Panc1 (cell line): ENCODE results near the gene PXDN. TPM values are rescaled to one million over a fixed set of nuclear protein-coding genes. Genes with fewer than 3 reads are reported as not detected.

Source experiments
- ATAC-seq: fragments of 200-7000 bp; cut with Tn5 transposase; 2 replicates; pipeline ENCODE4 v1.9.1; 2020; ENCODE audit warnings: mild to moderate bottlenecking, moderate library complexity
- BruUV-seq: library from RNA; stranded (reverse); fragments of 400-500 nt; replicated peaks from 2 replicates; lab custom pipeline; 2021; lab: Mats Ljungman, UMichigan
- CTCF ChIA-PET: fragments of 300-600 bp; sonication (Branson Sonifier 250); formaldehyde crosslinking; loops from one replicate; lab custom pipeline; 2022; ENCODE audit warnings: antibody characterized with exemption; lab: Charles Lee
- POLR2A ChIA-PET: fragments of 300-600 bp; sonication (Branson Sonifier 250); formaldehyde crosslinking; loops from one replicate; lab custom pipeline; 2022; ENCODE audit warnings: antibody characterized with exemption; lab: Charles Lee
- DNase-seq: peaks from one replicate; pipeline ENCODE4 v3.0.0-alpha.2; 2010; ENCODE audit warnings: low read depth, low spot score
- H3K27ac ChIP-seq: 2 replicates; pipeline ENCODE4 v1.5.1; 2011; ENCODE audit warnings: mild to moderate bottlenecking, low read length, inconsistent platforms
- H3K27me3 ChIP-seq: fragments of 200-500 bp; sonication (Bioruptor generic); 2 replicates; pipeline ENCODE4 v1.6.0; 2014; ENCODE audit warnings: low read length, inconsistent platforms; ENCODE audit not compliant: control insufficient read depth, insufficient read depth
- H3K36me3 ChIP-seq: fragments of 200-500 bp; sonication (Bioruptor generic); 2 replicates; pipeline ENCODE4 v1.5.1; 2014; ENCODE audit warnings: inconsistent platforms, mild to moderate bottlenecking, low read length, moderate library complexity; ENCODE audit not compliant: control insufficient read depth, insufficient read depth
- H3K4me1 ChIP-seq: 2 replicates; pipeline ENCODE4 v1.5.1; 2011; ENCODE audit warnings: inconsistent platforms, mild to moderate bottlenecking, low read length, moderate library complexity; ENCODE audit not compliant: control insufficient read depth, insufficient read depth
- H3K4me3 ChIP-seq, 2 experiments: 2 replicates each; pipeline ENCODE4 v1.5.1; 2011 to 2012; ENCODE audit warnings: low read depth in 2 of 2, low read length in 2 of 2, mild to moderate bottlenecking in 2 of 2, inconsistent platforms in 1 of 2, moderate library complexity in 1 of 2
- H3K9me3 ChIP-seq: fragments of 200-500 bp; sonication (Bioruptor generic); 2 replicates; pipeline ENCODE4 v1.5.1; 2014; ENCODE audit warnings: low read depth, mild to moderate bottlenecking, inconsistent platforms, low read length, moderate library complexity; ENCODE audit not compliant: control insufficient read depth, insufficient read depth
- CTCF ChIP-seq: fragments of 450-650 bp; IDR thresholded peaks from 2 replicates; pipeline ENCODE4 v1.5.1; 2017; ENCODE audit warnings: mild to moderate bottlenecking
- POLR2AphosphoS5 ChIP-seq: IDR thresholded peaks from 2 replicates; pipeline ENCODE4 v1.6.1; 2012; ENCODE audit warnings: mild to moderate bottlenecking, low read depth, low read length, moderate library complexity
- SIN3A ChIP-seq: IDR thresholded peaks from 2 replicates; pipeline ENCODE4 v1.6.1; 2012; ENCODE audit warnings: low read depth, mild to moderate bottlenecking, low read length, moderate library complexity, borderline replicate concordance; ENCODE audit not compliant: insufficient read depth
- TCF7L2 ChIP-seq: IDR thresholded peaks from 2 replicates; pipeline ENCODE4 v1.6.1; 2011; ENCODE audit warnings: mild to moderate bottlenecking, low read depth, low read length, inconsistent platforms
- in situ Hi-C: cut with HindIII; loops from 2 replicates; pipeline ENCODE4 v1.10.0; 2016; ENCODE audit warnings: low sequenced_read_pairs, low pct_unique_long_range_greater_than_20kb
- intact Hi-C: fragments of 100-400 bp; cut with micrococcal nuclease; formaldehyde crosslinking; loops from one replicate; pipeline ENCODE4 v1.10.0; 2022; ENCODE audit not compliant: unreplicated experiment
- total RNA-seq: library from RNA; stranded (reverse); gene quantifications from one replicate; pipeline ENCODE4 v1.2.1, GENCODE V29; 2021; ENCODE audit not compliant: unreplicated experiment
- TF ChIP-seq, protein P1 (sequence below), 2 experiments: IDR thresholded peaks; 2 replicates each; pipeline ENCODE4 v1.6.1; 2011 to 2012; ENCODE audit warnings: low read depth in 2 of 2, control low read depth in 1 of 2, low read length in 1 of 2, mild to moderate bottlenecking in 1 of 2, moderate library complexity in 1 of 2; ENCODE audit not compliant: insufficient read depth in 1 of 2

Gene PXDN
- total RNA-seq, 1 experiment from 2014 or later = 2.5 TPM

DNA sequence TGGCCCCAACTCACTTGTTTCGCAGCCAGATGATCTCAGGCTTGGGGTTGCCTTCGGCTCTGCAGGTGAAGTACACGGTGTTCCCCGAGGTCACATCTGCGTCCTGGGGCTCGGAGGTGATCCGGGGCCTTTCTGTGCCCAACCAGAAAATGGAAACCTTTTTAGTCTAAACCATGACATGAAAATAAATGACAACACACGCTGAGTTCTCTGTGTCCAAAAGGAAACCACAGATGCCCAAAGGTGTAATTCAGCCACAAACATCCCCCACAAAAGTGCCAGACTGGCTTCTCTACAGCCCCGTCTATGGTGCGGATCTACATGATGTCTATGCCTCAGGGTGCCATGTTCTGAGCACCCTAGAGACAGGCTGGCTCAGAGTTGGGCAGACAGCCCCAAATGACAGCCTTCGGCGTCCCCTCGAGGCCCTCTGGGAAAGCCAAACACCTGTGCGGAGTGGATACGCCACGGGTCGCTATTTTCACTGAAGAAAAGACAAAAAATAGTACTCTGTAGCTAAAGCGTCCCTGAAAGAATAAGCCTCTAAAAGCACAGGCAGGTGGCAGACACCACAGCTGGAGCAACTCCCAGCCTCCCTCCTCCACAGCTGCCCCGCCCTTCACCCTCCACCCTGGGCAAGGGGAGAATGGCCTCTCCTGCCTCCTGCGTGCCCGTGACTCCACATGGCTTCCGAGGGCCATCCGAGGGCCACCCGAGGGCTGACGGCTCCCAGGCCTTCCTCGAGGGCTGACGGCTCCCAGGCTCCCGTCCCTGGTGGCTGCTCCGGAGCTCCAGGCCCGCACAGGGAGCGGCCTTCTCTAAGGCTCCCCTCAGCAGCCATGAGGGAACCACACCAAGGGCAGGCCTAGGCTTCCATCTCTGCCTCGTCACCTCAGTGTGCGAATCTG is 67.1 kb downstream of the PXDN start:
- BruUV-seq = no TSS peak
- intact Hi-C loops = no loop called here
- Histone ChIP-seq H3K36me3 (no peaks in the 10 kb centered on the region), H3K27ac (peak overlapping the region; percentile 72), H3K9me3 (no peaks in the 10 kb centered on the region), H3K4me1 (peaks cover 17% of the 10 kb centered on the region), H3K4me3 (no peak overlapping the region), H3K27me3 (no peaks in the 10 kb centered on the region)
- DNase-seq (no peak), ATAC-seq (no peak)
- ChIA-PET CTCF (no interaction called here), POLR2A (no interaction called here)
- in situ Hi-C loops = no loop called here
- TF ChIP-seq, protein P1, sequence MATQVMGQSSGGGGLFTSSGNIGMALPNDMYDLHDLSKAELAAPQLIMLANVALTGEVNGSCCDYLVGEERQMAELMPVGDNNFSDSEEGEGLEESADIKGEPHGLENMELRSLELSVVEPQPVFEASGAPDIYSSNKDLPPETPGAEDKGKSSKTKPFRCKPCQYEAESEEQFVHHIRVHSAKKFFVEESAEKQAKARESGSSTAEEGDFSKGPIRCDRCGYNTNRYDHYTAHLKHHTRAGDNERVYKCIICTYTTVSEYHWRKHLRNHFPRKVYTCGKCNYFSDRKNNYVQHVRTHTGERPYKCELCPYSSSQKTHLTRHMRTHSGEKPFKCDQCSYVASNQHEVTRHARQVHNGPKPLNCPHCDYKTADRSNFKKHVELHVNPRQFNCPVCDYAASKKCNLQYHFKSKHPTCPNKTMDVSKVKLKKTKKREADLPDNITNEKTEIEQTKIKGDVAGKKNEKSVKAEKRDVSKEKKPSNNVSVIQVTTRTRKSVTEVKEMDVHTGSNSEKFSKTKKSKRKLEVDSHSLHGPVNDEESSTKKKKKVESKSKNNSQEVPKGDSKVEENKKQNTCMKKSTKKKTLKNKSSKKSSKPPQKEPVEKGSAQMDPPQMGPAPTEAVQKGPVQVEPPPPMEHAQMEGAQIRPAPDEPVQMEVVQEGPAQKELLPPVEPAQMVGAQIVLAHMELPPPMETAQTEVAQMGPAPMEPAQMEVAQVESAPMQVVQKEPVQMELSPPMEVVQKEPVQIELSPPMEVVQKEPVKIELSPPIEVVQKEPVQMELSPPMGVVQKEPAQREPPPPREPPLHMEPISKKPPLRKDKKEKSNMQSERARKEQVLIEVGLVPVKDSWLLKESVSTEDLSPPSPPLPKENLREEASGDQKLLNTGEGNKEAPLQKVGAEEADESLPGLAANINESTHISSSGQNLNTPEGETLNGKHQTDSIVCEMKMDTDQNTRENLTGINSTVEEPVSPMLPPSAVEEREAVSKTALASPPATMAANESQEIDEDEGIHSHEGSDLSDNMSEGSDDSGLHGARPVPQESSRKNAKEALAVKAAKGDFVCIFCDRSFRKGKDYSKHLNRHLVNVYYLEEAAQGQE (IDR thresholded peaks at IDR 0.05; ENCODE audit: insufficient read depth in 1 of 2, low read depth in 2 of 2, low read length in 1 of 2) = no peak
- TF ChIP-seq CTCF = no peak
- no peak for TF ChIP-seq SIN3A

DNA sequence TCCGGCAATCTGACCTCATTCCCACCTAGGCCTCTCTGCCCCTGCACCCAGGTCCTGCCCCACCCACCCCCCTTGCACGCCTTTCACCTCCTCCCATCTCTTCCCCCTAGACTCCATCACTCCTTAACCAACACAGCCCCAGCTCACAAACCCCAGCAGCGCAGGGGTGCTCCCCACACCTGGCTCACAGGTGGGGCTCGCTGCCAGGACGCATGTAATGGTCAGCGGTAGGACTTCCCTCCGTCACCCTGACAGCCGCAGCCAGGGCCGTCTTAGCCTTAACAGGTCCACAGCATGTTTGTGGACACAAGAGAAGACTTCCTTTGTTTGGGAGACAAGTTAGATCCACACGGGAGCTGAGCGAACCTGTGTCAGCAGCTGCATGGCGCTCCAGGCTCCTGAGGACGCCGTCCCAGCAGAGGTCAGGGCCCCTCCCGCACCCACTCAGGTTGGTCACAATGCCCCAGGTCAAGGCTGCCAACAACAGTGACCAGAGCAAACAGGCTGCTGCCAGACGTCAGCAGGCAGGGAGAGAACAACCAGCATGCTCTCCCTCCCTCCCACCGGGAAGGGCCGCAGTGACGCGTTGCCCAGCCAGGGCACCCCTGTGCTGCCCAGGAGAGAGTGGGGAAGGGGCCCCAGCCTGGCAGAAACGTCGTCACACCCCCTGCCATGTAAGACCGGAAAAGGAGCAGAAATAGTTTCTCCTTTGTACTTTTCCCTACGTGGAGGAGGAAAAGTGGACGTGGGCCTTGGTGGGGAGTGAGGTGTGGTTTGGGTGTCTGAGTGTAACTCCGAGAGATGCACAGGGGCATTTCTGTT is 68.0 kb downstream of the PXDN start:
- BruUV-seq = no TSS peak
- peak; percentile 33 for ATAC-seq
- CTCF ChIA-PET = no interaction called here
- in situ Hi-C loops = no loop called here
- Histone ChIP-seq H3K4me3 (peak overlapping the region in 1 of 2 experiments; percentile 6; a peak in 1 of 4 replicates), H3K36me3 (no peaks in the 10 kb centered on the region), H3K4me1 (peaks cover 11% of the 10 kb centered on the region), H3K27ac (peak overlapping the region; percentile 72), H3K27me3 (no peaks in the 10 kb centered on the region), H3K9me3 (no peaks in the 10 kb centered on the region)
- TF ChIP-seq POLR2AphosphoS5 (no peak), SIN3A (no peak), TCF7L2 (no peak), CTCF (no peak)
- TF ChIP-seq, protein P1 (IDR thresholded peaks at IDR 0.05; ENCODE audit: insufficient read depth in 1 of 2, low read depth in 2 of 2, low read length in 1 of 2) = no peak
- intact Hi-C loops = no loop called here
- DNase-seq = no peak
- POLR2A ChIA-PET = no interaction called here
